GM12865 (cell line): ENCODE results near the gene TAF3.

ENCODE experiments used
- DNase-seq: peaks from one replicate; pipeline ENCODE4 v3.0.0; 2010; ENCODE audit warnings: low read depth
- H3K4me3 ChIP-seq: 2 replicates; pipeline ENCODE4 v1.5.1; 2011; ENCODE audit warnings: mild to moderate bottlenecking, low read depth, low read length, control low read depth
- CTCF ChIP-seq: IDR thresholded peaks from 2 replicates; pipeline ENCODE4 v1.5.1; 2011; ENCODE audit warnings: low read length, control low read depth, low read depth, inconsistent platforms; ENCODE audit not compliant: insufficient read depth; ENCODE audit errors: missing control alignments

Gene TAF3

DNA sequence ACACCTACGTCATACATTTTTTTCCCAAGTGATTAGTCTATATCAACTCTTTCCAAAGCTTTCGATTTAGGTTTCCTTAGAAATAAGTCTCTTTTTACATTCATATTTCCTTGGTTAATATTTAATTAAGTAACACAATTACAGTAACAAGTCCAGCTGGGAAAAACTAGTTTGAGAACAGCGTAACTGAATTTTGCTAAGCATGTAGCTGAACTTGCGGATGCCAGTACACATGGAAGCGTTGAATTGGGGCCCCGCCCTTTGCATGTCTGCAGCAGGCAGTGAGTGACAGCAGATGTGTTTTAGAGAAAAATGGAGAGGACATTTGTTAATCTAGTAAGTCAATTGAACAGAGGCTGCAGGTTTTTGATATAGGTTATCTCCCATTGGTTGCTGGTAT lies 72.5 kb downstream of the TAF3 start:
- DNase-seq: no peak
- no peak for TF ChIP-seq CTCF
- no peak overlapping the region for H3K4me3 ChIP-seq

- no peak for TF ChIP-seq CTCF
- no peak for DNase-seq
- no peak overlapping the region for H3K4me3 ChIP-seq
Observed at GRCh38 chr10:7891634-7892033, 73.3 kb downstream of the TAF3 start.

DNA sequence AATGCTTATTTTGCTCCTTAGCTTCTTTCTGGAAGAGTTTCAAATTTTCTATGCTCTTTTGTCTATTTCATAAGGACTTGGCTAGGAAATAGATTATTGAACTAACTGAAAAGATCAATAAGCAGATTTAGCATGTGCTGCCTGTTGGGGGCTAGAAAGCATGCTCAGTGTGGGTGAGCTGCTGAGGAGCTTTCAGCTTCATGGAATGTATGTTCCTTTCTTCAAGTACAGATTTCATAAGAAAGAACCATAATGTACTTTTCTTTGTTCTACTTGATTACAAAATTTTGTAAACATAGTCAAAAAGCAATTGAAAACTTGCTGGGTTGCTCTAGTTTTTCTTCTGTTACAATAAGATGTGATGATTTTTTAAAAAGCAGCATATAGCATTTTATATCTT lies 73.8 kb downstream of the TAF3 start:
- DNase-seq: no peak
- no peak for TF ChIP-seq CTCF
- H3K4me3 ChIP-seq: no peak overlapping the region

GRCh38 chr10:7895699-7896090 lies 77.4 kb downstream of the TAF3 start:
- TF ChIP-seq CTCF: no peak
- DNase-seq: no peak

DNA sequence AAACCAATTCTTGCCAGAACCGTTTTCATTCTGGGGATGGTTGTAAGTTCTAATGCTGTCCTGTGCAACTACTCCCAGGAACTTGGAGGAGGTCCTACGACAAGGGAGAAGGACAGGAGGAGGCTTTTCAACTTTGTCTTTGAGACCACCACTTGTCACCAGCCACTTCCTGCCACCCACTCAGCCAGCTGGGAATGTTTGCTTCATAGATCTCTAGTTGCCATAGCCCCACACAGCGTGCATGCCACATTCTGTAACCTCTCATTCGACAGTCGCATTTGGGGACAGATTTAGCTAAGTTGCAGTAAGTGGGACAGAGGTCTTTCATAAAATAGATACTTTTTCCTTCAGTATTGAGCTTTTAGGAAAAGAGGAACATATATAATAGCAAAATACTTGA lies 78.0 kb downstream of the TAF3 start:
- DNase-seq: no peak
- no peak overlapping the region for H3K4me3 ChIP-seq
- TF ChIP-seq CTCF: no peak

More at GRCh38 chr10:7895699-7896090, 77.4 kb downstream of the TAF3 start:
- no peak overlapping the region for H3K4me3 ChIP-seq

DNA sequence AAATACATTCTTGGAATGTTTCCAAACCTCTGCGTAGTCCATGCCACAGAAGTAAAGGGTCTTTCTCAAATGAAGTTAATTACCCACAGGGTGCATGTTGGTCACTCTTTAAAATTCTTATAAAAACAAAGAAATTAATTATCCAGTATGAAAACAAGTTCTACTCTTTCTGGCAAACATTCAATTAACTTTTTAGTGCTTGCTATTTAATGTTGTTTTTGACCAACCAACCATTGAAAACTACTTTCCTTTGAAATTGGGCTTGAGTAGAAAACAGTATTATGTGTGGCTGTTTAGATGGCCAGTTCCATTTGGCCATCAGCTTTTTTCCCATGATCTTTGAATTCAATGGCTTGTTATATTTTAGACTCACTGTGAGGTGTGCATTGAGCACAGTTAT lies 83.0 kb downstream of the TAF3 start:
- TF ChIP-seq CTCF: no peak
- DNase-seq: no peak
- no peak overlapping the region for H3K4me3 ChIP-seq

DNA sequence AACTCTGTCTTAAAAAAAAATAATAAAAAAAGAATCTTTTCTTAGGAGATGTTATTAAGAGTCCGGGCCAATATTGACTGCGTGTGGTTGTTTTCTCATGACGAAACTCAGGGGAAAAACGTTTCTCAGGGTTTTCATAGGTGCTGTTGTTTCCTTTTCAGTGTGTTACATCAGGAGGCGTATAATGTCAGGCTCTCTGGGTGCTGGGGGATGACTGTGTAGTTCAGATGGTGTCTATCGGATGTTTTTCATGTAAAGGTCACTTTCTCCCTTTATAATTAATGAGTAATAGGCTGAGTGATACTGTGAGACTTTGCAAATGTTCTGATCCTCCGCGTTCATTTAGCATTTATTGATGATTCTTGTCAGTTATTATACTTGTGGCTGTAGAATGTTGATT lies 84.1 kb downstream of the TAF3 start:
- TF ChIP-seq CTCF: no peak
- no peak for DNase-seq
- H3K4me3 ChIP-seq: no peak overlapping the region
